NCI-H82 (cell line): Measurements from ENCODE around the gene PLPPR5.

Source experiments
- DNase-seq: peaks from one replicate; lab custom pipeline; 2025; lab: John Stamatoyannopoulos, UW

The PLPPR5 gene

DNA sequence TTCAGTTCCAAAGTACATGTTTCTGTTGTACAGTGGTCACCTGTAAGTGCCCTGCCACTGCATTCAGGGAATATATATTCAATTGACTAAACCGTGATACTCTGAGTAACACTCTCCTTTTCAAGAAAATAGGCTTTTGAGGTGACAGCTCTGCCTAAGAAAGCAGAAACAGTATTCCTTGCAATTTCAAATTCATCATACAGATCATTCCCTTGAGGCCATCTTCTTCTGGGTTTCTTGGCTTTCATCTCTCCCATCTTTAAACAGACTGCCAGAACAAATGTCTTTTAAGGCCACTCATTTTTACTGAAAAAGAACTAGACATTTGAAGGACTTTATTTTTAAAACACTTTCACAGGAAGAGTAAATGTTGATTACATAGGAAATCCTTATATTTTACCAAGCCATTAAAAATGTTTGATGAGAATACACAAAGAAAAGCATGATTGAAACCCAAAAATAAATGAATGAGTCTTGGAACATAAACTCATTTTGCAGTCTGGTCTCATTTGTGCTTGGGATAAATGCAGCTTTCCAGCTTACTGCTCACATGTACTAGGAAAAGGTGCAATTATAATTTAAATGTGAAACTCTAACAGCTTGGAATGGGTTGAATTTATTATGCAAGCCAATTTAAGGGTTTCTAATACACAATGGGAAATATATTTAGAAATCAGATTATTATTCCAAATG lies 34.7 kb downstream of the PLPPR5 start:
- DNase-seq, result no peak

DNA sequence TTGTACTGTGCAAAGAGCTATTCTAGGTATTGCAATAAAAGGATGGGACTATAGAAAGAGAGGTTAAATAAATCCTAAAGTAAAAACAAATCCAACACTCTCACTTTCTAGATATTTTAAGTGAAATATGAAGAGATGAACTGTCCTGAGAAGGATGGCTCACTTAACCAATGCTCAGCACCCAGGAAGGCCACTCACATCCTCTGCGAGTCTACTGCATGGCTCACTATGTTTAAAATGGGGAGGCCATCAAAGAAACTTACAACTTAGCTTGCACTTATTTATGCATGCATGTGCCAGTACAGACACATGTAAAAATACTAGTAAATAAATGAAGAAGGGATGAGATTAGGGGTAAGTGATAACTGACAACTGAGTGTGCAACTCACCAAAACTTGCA lies 37.5 kb downstream of the PLPPR5 start:
- no peak for DNase-seq

DNA sequence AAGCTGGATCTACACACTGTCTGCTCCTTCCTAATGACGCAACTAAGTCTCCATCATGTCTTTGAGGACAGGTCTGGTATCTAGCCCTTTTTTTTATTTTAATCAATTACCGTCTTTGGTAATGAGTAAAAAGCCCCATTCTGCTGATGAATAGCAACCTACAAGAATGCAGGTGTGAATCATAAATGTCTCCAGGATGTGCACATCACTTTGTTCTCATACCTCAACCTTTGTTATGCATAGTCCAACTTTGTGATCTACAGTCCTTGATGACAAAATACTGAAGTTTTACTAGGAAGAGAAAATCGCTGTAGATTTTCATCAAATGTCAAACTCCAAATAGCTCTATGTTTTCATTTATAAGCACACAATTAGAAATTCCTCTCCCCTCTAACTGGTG lies 39.3 kb downstream of the PLPPR5 start:
- no peak for DNase-seq

DNA sequence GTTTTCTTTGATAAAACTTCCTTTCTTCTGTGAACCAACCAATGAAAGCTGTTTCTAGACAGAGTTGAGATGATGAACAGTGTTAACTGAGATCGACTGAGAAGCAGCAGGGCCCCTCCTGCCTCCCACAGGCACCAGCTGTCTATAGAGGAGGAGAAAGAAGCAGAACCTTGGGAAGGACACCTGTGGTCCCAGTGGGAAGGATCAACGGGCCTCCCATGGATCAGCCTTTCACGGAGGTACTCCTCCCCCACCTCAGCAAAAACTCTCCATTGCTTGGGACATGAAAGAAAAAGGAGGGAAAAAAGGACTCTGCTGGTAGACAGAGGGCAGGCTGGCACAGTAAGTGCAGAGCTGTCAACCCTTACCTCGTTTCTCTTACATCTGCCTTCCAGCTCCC lies 40.5 kb downstream of the PLPPR5 start:
- DNase-seq, result peak; percentile 34

DNA sequence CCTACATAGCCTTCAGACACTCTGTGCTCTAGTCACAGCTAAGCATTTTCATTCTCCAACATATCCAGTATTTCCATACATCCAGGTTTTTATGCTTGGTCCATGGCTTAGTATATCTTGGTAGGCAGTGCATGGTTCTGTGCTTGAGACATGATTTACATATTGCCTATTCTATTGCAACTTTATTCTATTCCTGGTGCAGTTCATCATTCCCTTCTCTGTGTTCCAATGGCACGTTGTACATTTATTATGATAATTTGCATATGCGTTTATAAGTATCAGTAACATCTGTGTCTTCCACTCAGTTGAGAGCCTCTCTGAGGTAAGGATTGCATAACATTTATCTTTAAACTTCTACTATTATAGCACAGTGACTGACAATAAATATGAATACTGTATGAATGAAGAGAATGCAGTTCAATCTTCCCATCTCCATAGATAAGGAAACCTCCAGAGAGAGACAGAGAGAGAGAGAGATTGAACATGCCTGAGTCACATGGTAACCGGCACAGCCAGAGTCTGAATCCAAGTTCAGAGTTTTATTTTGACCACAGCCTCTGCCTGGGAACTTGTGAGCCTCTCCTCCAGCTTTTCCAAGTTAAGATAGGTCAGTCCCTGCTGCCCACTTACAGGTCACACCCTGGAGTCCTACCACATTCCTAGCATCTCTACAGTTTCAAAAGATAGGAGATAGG lies 41.5 kb downstream of the PLPPR5 start:
- no peak for DNase-seq

DNA sequence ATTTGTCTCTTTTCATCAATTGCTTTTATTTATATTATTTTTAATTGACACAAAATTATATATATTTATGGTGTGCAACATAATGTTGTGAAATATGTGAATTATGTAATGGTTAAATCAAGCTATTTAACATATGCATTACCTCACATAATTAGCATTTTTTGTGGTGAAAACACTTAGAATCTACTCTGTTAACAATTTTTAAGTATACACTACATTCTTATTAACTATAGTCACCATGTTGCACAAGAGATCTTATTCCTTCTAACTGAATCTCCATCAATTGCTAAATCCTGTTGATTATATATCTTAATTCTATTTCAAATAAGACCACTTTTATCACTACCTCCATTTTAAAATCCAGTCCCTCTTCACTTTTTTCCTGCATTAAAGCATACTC lies 42.5 kb downstream of the PLPPR5 start:
- no peak for DNase-seq

DNA sequence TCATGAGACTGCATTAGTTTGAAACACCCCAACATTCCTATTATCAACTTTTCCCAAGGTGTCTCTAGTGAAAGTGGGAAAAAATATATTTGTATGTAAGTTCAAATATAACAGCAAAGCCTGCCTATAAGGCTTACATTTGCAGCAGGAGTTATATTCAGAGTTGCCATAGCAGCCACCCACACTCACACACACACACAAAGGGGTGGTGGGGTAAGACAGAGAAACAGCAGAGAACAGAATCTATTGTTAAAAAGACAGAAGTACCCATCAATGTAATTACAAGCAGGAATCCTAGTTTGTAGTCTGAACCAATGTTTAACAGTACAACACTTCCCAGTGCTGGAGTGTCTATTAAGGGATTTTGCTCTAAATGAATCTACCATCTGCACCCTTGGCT lies 55.0 kb downstream of the PLPPR5 start:
- peak; percentile 72 for DNase-seq

DNA sequence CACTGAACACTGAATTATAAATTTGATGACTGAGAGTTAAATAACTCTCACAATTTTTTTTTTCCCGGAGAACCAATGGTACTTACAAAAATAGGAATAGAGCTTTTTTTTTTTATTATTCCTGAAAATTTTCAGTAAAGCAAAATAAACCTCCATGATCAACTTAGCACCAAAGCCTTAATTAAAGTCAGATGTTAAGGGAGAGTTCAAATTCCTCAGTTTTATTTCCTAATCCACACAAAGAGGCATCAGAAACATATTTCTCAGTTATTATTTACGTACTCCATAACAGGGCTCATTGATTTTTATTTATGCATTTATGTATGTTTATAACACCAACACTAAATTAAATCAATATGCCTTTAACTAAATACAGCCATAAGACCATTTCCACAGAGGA lies 55.5 kb downstream of the PLPPR5 start:
- DNase-seq, result no peak

DNA sequence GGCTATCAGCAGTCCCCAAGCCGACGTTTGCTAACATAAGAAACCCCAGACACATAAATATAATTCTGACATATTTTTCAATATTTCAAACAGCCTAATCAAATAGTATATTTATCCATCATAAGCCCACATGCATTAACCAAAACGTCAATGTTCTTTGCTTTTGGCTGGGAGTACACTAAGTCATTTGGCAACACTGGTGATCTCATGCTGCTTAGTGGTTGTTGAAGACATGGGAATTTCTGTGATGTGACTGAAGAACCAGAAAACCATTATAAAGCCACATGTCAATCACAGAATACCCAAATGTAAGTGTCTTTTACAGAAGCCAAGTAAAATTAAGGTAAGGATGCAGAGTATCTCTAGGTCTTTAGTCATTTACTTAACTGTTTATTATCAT lies 57.6 kb downstream of the PLPPR5 start:
- DNase-seq, result no peak

DNA sequence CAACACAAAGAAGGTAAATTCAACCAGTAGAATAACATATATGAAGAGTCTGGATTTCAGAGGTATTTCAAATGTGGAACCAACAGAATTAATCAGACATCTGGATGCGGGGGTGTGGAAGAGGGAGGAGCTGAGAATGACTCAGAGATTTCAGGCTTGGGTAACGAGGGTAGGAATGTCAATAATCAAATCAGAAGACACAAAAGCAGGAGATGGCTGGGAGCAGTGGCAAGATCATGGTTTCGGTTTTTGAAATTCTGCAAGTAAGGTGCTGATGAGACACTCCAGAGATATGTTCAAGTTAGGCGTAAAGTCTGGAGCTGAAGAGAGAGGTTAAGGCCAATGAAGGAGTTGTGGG lies 64.0 kb downstream of the PLPPR5 start:
- peak; percentile 13 for DNase-seq

DNA sequence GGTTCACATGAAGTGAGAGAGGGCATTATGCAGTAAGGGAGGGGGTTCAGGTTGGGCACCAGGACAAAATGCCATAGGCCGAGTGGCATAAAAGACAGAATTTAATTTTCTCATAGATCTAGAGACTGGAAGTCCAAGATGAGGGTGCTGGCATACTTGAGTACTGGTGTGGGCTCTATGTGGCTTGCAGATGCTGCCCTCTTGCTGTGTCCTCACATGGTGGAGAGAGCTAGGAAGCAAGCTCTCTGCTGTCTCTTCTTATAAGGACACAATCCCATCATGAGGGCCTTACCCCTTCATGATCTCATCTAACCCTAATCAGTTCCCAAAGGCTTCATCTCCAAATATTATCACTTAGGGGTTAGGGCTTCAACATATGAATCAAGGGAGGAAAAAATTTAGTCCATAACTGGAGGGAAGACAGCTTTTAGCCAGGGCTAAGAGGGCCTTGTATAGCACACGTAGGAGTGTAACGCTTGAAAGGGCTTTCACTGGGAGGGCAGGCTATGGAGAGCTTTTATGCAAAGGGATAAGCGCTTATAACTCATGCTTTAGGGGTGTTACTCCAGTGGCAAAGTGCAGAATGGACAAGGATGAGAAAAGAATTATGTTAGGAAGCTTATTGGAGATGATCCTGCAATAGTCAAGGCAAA lies 64.5 kb downstream of the PLPPR5 start:
- DNase-seq, result no peak

DNA sequence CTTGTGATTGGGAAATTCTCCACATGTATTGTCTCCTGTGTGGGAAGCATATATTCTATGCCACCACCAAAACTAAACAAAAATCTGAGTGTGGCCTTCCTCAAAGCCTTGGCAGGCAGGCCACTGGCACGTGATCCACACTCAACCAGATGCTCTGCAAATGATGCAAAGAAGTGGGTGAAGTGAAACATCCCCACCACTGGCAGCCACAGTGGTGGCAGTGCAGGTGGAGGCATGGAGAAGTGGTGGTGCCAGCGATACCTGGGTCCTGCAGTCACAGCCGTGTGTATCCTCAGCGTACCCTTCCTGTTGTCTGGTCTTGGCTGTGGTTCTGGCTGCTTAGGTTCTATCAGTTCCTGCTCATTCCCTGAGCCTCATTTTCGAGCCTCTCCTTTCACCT lies 65.2 kb downstream of the PLPPR5 start:
- DNase-seq, result no peak

DNA sequence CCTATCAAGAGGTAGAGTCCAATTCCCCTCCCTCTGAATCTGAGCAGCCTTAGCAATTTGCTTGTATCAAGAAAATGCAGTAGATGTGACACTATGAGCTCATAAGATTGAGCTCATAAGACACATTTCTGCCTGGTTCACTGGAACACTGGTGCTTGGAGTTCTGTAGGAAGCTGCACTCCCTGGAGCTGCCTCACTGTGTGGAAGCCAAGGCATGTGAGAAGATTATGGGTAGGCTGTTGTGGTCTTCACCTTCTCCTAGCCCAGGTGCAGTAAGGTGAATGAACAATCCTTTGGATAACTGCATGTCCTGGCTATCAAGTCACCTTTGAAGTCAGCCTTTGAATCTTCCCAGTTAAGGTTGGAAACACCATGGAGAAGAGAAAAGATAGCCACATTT lies 67.3 kb downstream of the PLPPR5 start:
- no peak for DNase-seq

DNA sequence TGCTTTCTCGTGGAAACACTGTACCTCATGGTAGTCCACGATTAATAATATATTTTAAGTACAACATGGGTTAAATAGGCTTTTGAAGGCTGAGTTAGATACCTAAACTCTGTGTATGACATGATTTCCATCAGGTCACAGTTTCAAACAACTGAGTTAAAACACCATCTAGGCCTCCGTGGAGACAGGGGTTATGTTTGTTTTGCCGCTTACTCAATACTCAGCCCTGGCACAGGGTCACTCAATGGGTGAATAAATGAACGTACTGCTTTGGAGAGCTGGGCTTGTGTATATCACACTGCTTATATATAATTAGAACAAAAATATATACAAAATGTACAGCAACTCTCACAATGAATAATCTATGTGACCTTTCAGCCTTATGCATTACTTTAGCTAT lies 72.5 kb downstream of the PLPPR5 start:
- no peak for DNase-seq

DNA sequence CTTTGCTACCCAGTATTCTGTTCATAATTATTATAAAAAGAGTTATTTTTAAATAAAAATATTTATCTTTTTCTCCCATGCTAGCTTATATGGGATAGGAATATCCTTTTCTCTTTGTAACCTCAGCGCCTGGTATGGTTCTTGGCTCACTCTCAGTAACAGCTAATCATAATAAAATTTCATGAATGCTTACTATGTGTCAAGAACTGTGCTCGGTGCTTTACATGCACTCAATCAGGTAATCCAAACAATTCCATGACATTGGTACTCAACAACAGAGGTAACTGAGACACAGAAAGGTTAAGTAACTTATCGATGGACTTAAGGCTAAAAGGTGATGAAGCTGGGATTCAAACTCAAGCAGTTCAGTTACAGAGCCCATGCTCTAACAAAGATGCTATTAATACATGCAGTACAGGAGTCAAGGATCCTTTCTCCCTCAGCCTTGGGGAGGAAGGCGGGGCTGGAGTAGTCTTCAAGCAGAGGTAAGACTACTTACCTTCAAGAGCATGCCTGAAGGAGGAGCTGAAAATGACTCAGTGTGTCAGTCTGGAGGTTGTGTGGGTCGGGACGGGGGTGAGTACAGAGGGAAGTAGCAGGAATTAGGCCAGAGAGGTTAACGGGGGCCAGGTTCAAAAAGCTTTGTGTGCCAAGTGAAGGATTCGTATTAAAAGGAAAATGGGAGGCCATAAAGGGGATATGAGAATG lies 73.4 kb downstream of the PLPPR5 start:
- no peak for DNase-seq

DNA sequence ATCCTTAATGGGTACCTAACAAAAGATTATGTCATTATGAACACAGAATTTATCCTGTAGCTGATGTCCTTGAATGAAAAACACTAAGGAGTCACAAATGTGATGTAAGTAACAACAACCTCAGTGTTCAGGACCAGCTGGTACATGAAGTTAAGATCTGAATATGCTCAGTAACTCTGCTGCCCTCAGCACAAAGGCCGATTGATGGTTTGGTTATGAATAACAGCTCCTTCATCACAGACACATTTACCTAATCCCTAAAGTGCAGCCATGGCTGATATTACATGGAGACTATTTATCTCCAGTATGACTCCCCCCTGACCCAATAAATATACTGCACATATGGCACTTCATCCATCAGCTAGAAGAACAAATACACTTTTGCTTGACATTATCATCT lies 75.2 kb downstream of the PLPPR5 start:
- DNase-seq, result peak; percentile 80

DNA sequence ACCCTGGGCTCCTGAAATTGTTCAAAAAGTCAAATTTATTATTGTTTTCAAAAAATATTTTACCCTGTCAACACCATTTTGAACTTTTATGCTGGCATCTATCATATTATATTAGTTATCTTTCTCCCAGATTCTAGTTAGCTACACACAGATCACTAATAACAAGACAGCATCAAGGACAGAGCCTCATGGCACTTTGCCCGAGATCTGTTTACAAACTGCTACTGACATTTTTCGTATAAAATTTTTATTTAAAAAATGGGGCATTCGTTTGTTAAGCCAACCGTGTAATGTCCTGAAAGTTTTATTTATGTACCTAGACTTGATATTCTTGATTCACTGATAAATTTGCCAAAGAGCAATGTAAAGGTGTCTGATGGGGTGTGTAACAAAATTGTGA lies 78.1 kb downstream of the PLPPR5 start:
- no peak for DNase-seq

DNA sequence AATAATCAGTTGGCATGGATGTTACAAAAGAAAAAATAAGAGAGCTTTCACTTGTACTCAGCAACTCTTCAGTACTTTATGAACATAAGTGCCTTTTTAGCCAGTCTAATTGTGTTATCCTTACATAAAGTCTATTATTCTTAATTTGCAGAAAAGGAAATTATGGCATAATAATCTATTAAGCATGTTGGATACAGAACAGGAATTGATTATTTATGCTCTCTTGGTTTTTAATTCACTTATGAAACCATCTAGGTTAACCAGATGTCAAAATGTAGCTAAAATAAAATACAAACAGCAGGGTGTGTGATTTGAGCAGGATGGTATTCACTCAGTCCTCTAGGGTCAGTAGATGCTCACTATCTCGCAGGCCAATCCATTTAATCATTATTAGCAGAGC lies 79.7 kb downstream of the PLPPR5 start:
- peak; percentile 70 for DNase-seq

DNA sequence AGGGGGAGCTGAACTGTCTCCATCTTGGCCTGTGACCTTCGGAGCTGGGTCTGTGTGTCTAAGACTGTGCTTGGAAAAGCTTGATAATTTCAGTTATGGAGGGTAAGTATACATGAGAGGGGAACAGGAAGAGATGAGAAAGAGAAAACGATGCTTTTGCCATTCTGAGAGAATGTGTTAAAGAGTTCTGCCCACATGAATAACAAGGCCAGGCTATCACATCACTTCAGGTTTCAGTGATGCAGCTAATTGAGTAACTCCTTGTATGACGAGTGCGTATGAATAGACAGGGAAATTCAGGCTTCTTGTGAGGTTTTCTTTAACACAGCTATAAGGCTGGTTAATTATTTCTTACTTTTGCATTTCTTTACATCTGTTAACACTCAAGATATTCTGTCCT lies 81.0 kb downstream of the PLPPR5 start:
- no peak for DNase-seq

DNA sequence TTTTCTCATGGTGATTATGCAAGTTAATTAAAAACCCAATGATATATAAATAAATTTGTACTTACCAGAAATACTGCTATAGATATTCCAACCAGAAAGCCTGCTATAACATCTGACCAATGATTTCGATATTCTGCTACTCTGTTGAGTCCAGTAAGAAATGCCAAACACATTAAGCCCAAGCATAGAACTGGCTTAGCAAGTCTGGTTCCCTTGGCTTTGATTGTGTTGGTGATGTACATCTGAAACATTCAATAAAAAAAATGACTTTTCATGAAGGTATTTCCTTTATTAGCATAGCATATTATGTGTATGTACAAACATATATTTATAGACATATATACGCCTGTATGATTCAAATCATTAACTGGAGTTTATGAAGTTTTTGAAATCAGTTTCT lies 82.8 kb downstream of the PLPPR5 start:
- DNase-seq, result no peak

DNA sequence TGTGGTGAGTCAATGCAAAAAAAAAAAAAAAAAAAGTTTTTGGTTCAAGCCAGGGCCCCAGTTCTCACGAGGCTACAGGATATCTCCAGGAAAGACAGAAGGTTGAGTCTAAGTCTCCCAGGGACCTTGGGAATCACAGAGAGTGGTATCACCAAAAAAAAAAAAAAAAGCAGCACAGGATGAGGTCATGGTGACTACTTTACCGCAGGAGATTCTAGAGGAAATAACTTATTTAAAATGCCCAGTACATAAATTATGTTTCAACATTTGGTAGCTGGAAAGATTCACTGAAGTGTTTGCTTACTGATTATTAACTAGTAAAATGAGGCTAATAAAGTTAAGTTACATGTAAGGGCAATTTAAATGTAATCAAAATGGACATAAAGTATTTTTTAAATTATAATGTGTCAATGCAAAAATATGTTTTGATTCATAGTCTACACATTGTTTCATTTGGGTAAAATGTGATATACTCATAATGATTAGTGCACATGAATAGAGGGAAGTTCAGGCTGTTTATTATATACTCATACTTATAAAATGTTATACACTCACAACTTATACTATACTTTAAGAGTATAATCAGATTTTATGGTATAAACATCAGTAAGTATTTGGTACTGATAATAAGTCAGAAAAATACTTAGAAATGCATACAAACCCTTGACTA lies 84.1 kb downstream of the PLPPR5 start:
- DNase-seq, result no peak

DNA sequence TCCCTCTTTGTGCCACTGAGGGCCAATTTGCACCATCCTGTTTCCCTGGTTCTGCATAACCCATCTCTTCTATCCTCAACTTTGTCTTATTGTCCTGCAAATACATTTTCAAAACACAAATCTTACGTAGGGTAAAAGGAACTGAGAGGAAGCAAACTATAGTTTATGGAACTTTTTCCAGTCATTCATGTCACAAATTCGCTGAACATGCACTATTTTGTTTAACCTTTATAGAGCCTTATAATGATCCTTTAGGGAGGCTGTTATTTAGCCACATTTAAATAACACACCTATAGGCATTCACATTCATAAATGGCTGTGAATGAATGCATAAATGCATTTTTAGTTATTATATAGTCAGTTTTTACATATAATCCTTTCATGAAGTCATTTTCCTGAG lies 85.0 kb downstream of the PLPPR5 start:
- DNase-seq, result no peak
